H1 (cell line): ENCODE measurements around the gene GPC3. TPM values are rescaled to one million over a fixed set of nuclear protein-coding genes. Genes with fewer than 3 reads are reported as not detected.
A peak's percentile ranks its signal among the peaks of the same experiment; 100 is the strongest.

Experiments
- CTCF ChIA-PET: fragments of 300-600 bp; sonication (Branson Sonifier 250); formaldehyde crosslinking; loops from one replicate; lab custom pipeline; 2021; ENCODE audit not compliant: partially characterized antibody; lab: Charles Lee
- POLR2A ChIA-PET: fragments of 300-600 bp; sonication (Branson Sonifier 250); formaldehyde crosslinking; loops from one replicate; lab custom pipeline; 2021; ENCODE audit warnings: inconsistent platforms; ENCODE audit not compliant: partially characterized antibody; lab: Charles Lee
- DNase-seq, 2 experiments: peaks; one replicate each; pipeline versions ENCODE4 v3.0.0 to v3.0.0-alpha.2; 2010 to 2022; ENCODE audit warnings: low spot score in 2 of 2, low read depth in 1 of 2, mixed read lengths in 1 of 2
- FAIRE-seq: peaks from 2 replicates; lab custom pipeline; 2011; peaks lifted over from hg19 to GRCh38; lab: Jason Lieb, UNC
- H2AFZ ChIP-seq: 2 replicates; pipeline ENCODE4 v1.8.1; 2012; ENCODE audit warnings: low read length, inconsistent platforms
- H2AK5ac ChIP-seq: 2 replicates; pipeline ENCODE4 v1.6.1; 2013; ENCODE audit warnings: low read depth, low read length
- H2BK120ac ChIP-seq: replicated peaks from 2 replicates; pipeline ENCODE3; 2013; ENCODE audit warnings: low read depth, low read length, inconsistent platforms
- H2BK12ac ChIP-seq: 2 replicates; pipeline ENCODE4 v1.6.1; 2013; ENCODE audit warnings: low read depth, low read length
- H2BK15ac ChIP-seq: 2 replicates; pipeline ENCODE4 v1.6.1; 2013; ENCODE audit warnings: low read length
- H2BK20ac ChIP-seq: 2 replicates; pipeline ENCODE4 v1.6.1; 2013; ENCODE audit warnings: low read length
- H2BK5ac ChIP-seq: 2 replicates; pipeline ENCODE4 v1.6.1; 2013; ENCODE audit warnings: low read depth, low read length
- H3K14ac ChIP-seq: 2 replicates; pipeline ENCODE4 v1.6.1; 2013; ENCODE audit warnings: inconsistent platforms; ENCODE audit not compliant: insufficient read length
- H3K18ac ChIP-seq: 2 replicates; pipeline ENCODE4 v1.6.1; 2013; ENCODE audit warnings: low read length; ENCODE audit errors: extremely low read depth
- H3K23ac ChIP-seq: 2 replicates; pipeline ENCODE4 v1.6.1; 2013; ENCODE audit warnings: inconsistent platforms; ENCODE audit not compliant: insufficient read length
- H3K23me2 ChIP-seq: 2 replicates; pipeline ENCODE4 v1.6.1; 2013; ENCODE audit warnings: low read depth, low read length
- H3K27ac ChIP-seq: 2 replicates; pipeline ENCODE4 v1.6.1; 2011; ENCODE audit warnings: low read depth, low read length, inconsistent platforms
- H3K27me3 ChIP-seq, 4 experiments: replicated peaks in 1 of 4; 1 replicate in 1 of 4; 2 replicates in 3 of 4; pipeline versions ENCODE4 v1.6.1 to v1.8.1; 2011 to 2013; ENCODE audit warnings: low read length in 3 of 4, mild to moderate bottlenecking in 3 of 4, inconsistent platforms in 2 of 4, mixed read lengths in 2 of 4, moderate library complexity in 1 of 4; ENCODE audit not compliant: control insufficient read depth in 3 of 4, insufficient read depth in 3 of 4; ENCODE audit errors: extremely low read depth in 1 of 4
- H3K36me3 ChIP-seq, 4 experiments: 2 replicates each; pipeline versions ENCODE4 v1.6.1 to v1.8.1; 2011 to 2013; ENCODE audit warnings: mild to moderate bottlenecking in 4 of 4, low read length in 3 of 4, moderate library complexity in 2 of 4, control low read depth in 1 of 4, inconsistent platforms in 1 of 4; ENCODE audit not compliant: insufficient read depth in 4 of 4, control insufficient read depth in 2 of 4
- H3K4ac ChIP-seq: replicated peaks from 2 replicates; pipeline ENCODE3; 2013; ENCODE audit warnings: low read length, low read depth, mixed read lengths, inconsistent platforms; ENCODE audit not compliant: insufficient read length
- H3K4me1 ChIP-seq, 4 experiments: replicated peaks in 1 of 4; 1 replicate in 1 of 4; 2 replicates in 3 of 4; pipeline versions ENCODE4 v1.6.1 to v1.8.1; 2011 to 2013; ENCODE audit warnings: low read length in 3 of 4, inconsistent platforms in 2 of 4, mixed read lengths in 1 of 4; ENCODE audit not compliant: insufficient read depth in 4 of 4, control insufficient read depth in 3 of 4
- H3K4me2 ChIP-seq, 2 experiments: 2 replicates each; pipeline versions ENCODE4 v1.6.1 to v1.8.1; 2011 to 2013; ENCODE audit warnings: low read depth in 2 of 2, low read length in 2 of 2, control low read depth in 1 of 2, inconsistent platforms in 1 of 2, mild to moderate bottlenecking in 1 of 2; ENCODE audit not compliant: insufficient read depth in 1 of 2
- H3K4me3 ChIP-seq, 4 experiments: fragments of 200-600, 300-600 bp in 1 of 4; sonication (generic), shearing (Covaris generic), sonication (Bioruptor Twin) in 1 of 4; 2 replicates each; pipeline versions ENCODE4 v1.5.1 to v1.8.1; 2011 to 2016; ENCODE audit warnings: low read length in 4 of 4, low read depth in 3 of 4, control low read depth in 2 of 4, inconsistent platforms in 2 of 4, mild to moderate bottlenecking in 2 of 4, mixed read lengths in 1 of 4, moderate library complexity in 1 of 4; ENCODE audit not compliant: insufficient read depth in 2 of 4; ENCODE audit errors: extremely low read depth in 1 of 4
- H3K56ac ChIP-seq: replicated peaks from 2 replicates; pipeline ENCODE3; 2013; ENCODE audit warnings: low read depth, mild to moderate bottlenecking, mixed read lengths, low read length, inconsistent platforms; ENCODE audit not compliant: insufficient read length
- H3K79me1 ChIP-seq: 2 replicates; pipeline ENCODE4 v1.6.1; 2013; ENCODE audit warnings: low read depth, low read length, control low read depth
- H3K79me2 ChIP-seq, 2 experiments: 2 replicates each; pipeline versions ENCODE4 v1.6.1 to v1.8.1; 2012 to 2013; ENCODE audit warnings: low read length in 2 of 2, mild to moderate bottlenecking in 2 of 2, inconsistent platforms in 1 of 2; ENCODE audit not compliant: insufficient read depth in 2 of 2, control insufficient read depth in 1 of 2
- H3K9ac ChIP-seq, 4 experiments: replicated peaks in 1 of 4; 1 replicate in 1 of 4; 2 replicates in 3 of 4; pipeline versions ENCODE4 v1.6.1 to v1.8.1; 2011 to 2013; ENCODE audit warnings: low read depth in 3 of 4, low read length in 3 of 4, control low read depth in 2 of 4, mild to moderate bottlenecking in 2 of 4, moderate library complexity in 2 of 4, inconsistent platforms in 1 of 4; ENCODE audit errors: extremely low read depth in 1 of 4
- H3K9me3 ChIP-seq, 2 experiments: 2 replicates each; pipeline versions ENCODE4 v1.6.1 to v1.8.1; 2012 to 2013; ENCODE audit warnings: mild to moderate bottlenecking in 2 of 2, moderate library complexity in 2 of 2, control low read depth in 1 of 2, inconsistent platforms in 1 of 2, low read depth in 1 of 2, low read length in 1 of 2, mixed read lengths in 1 of 2; ENCODE audit not compliant: insufficient read depth in 2 of 2
- H4K20me1 ChIP-seq, 2 experiments: replicated peaks in 1 of 2; 2 replicates each; pipeline versions ENCODE3 to v1.8.1; 2011 to 2013; ENCODE audit warnings: inconsistent platforms in 2 of 2, low read length in 2 of 2, mild to moderate bottlenecking in 1 of 2; ENCODE audit not compliant: insufficient read depth in 2 of 2, control insufficient read depth in 1 of 2
- H4K5ac ChIP-seq: 2 replicates; pipeline ENCODE4 v1.6.1; 2013; ENCODE audit warnings: low read length, low read depth, mixed read lengths, inconsistent platforms; ENCODE audit not compliant: insufficient read length
- H4K8ac ChIP-seq: 2 replicates; pipeline ENCODE4 v1.8.0; 2013; ENCODE audit warnings: mild to moderate bottlenecking, moderate library complexity, low read length, inconsistent platforms; ENCODE audit not compliant: insufficient read depth; ENCODE audit errors: extremely low read depth
- H4K91ac ChIP-seq: replicated peaks from 2 replicates; pipeline ENCODE3; 2013; ENCODE audit warnings: low read length, mixed read lengths, inconsistent platforms; ENCODE audit not compliant: insufficient read length
- ASH2L ChIP-seq: fragments of 200-600, 300-600 bp; sonication (generic); IDR thresholded peaks from one replicate; pipeline ENCODE4 v1.7.1; 2017; ENCODE audit warnings: low read length
- CHD1 ChIP-seq: IDR thresholded peaks from 2 replicates; pipeline ENCODE4 v1.6.1; 2012; ENCODE audit warnings: low read depth, low read length, improper control_type of control experiment
- GABPA ChIP-seq: IDR thresholded peaks from 2 replicates; pipeline ENCODE4 v1.6.1; 2011; ENCODE audit warnings: mild to moderate bottlenecking, low read length, moderate library complexity, borderline replicate concordance; ENCODE audit not compliant: insufficient read depth
- GTF2F1 ChIP-seq: IDR thresholded peaks from 2 replicates; pipeline ENCODE4 v1.6.1; 2012; ENCODE audit warnings: low read depth, low read length, improper control_type of control experiment, borderline replicate concordance
- HDAC2 ChIP-seq, 2 experiments: fragments of 300-600 bp in 1 of 2; sonication (generic) in 1 of 2; IDR thresholded peaks; 2 replicates each; pipeline ENCODE4 v1.6.1; 2011 to 2012; ENCODE audit warnings: low read depth in 2 of 2, low read length in 2 of 2, mild to moderate bottlenecking in 2 of 2, moderate library complexity in 2 of 2, borderline replicate concordance in 1 of 2, inconsistent platforms in 1 of 2
- HDAC6 ChIP-seq: IDR thresholded peaks from one replicate; pipeline ENCODE4 v1.7.1; 2012; ENCODE audit warnings: low read depth, mild to moderate bottlenecking, inconsistent platforms, low read length, moderate library complexity
- KDM5A ChIP-seq: fragments of 200-600 bp; IDR thresholded peaks from 2 replicates; pipeline ENCODE4 v1.7.1; 2012; ENCODE audit warnings: mild to moderate bottlenecking, low read length, inconsistent platforms, mixed read lengths
- SAP30 ChIP-seq: fragments of 300-600 bp; sonication (generic); IDR thresholded peaks from 2 replicates; pipeline ENCODE4 v1.7.1; 2012; ENCODE audit warnings: low read length, moderate library complexity, mild to moderate bottlenecking, inconsistent platforms; ENCODE audit not compliant: insufficient read depth, insufficient replicate concordance
- SP2 ChIP-seq: IDR thresholded peaks from 2 replicates; pipeline ENCODE4 v1.6.1; 2012; ENCODE audit warnings: mild to moderate bottlenecking, low read length, inconsistent platforms
- TAF1 ChIP-seq: IDR thresholded peaks from 2 replicates; pipeline ENCODE4 v1.6.1; 2011; ENCODE audit warnings: mild to moderate bottlenecking, low read depth, low read length
- TEAD4 ChIP-seq: IDR thresholded peaks from 2 replicates; pipeline ENCODE4 v1.6.1; 2012; ENCODE audit warnings: low read depth, low read length, inconsistent platforms, mixed read lengths
- ZNF274 ChIP-seq: IDR thresholded peaks from 2 replicates; pipeline ENCODE4 v1.7.0; 2012; ENCODE audit warnings: low read length, borderline replicate concordance; ENCODE audit errors: extremely low read depth
- WGBS, 2 experiments: shearing (Covaris generic) in 1 of 2; methylation state at CpG; one replicate each; pipeline versions ENCODE4 v1.1.6 to v1.1.7; 2013 to 2015; ENCODE audit warnings: low lambda C conversion rate in 2 of 2, mixed read lengths in 2 of 2, inconsistent platforms in 1 of 2, low coverage in 1 of 2, missing lambda C conversion rate in 1 of 2; ENCODE audit not compliant: insufficient replicate concordance in 2 of 2, insufficient coverage in 1 of 2, insufficient read length in 1 of 2; ENCODE audit errors: extremely low coverage in 1 of 2, missing lambda C conversion rate in 1 of 2; 5-methylcytosine and 5-hydroxymethylcytosine counted together
- polyA plus RNA-seq, 7 experiments: library from polyadenylated mRNA; depleted of rRNA in 3 of 7; stranded (reverse) in 5 of 7; unstranded in 2 of 7; fragments of >200 nt in 5 of 7; fragments of 200-250 nt in 2 of 7; gene quantifications; 1 replicate in 5 of 7; 2 replicates in 1 of 7; 4 replicates in 1 of 7; pipeline versions ENCODE4 v1.2.1 to v1.2.3, GENCODE V29; 2011 to 2013; ENCODE audit warnings: missing spikeins in 2 of 7, mixed read lengths in 2 of 7
- total RNA-seq: library from RNA; stranded (reverse); fragmentation: NEBNext Ultra II Directional; extraction: Animal tissue kit (Norgen Biotek cat#: 25700); gene quantifications from 2 replicates; pipeline ENCODE4 v1.2.1, GENCODE V29; 2021
- TF ChIP-seq, protein P1 (sequence below): IDR thresholded peaks from 2 replicates; pipeline ENCODE4 v1.6.1; 2012; ENCODE audit warnings: low read length, inconsistent platforms

GPC3 gene
- total and polyA plus RNA-seq, 2 of the 8 experiments (the other 6 are each of a cell fraction or from before 2014, with no cell fraction given): 64.8 to 71.9 TPM

- H2BK12ac ChIP-seq: no peak overlapping the region
- H4K91ac ChIP-seq: no peak overlapping the region
- no peak overlapping the region for H3K23ac ChIP-seq
- H3K56ac ChIP-seq: no peak overlapping the region
- ChIA-PET CTCF (interaction anchor here (0.7 kb wide), 1 partner anchor 26 kb away, joined by 3 read pairs; no protein-coding TSS in a partner anchor), POLR2A (no interaction called here)
- H2BK5ac ChIP-seq: no peak overlapping the region
- H4K5ac ChIP-seq: no peak overlapping the region
- no peaks in the 10 kb centered on the region for H3K23me2 ChIP-seq
- no peaks in the 10 kb centered on the region for H3K9me3 ChIP-seq
- no peaks in the 10 kb centered on the region for H4K20me1 ChIP-seq
- H3K79me1 ChIP-seq: no peaks in the 10 kb centered on the region
- H3K79me2 ChIP-seq: no peaks in the 10 kb centered on the region
- H2BK120ac ChIP-seq: no peak overlapping the region
- no peak overlapping the region for H3K4me3 ChIP-seq
- FAIRE-seq (peak; percentile 86), DNase-seq (no peak)
- no peaks in the 10 kb centered on the region for H3K36me3 ChIP-seq
- H3K4ac ChIP-seq: no peak overlapping the region
- H3K27ac ChIP-seq: no peak overlapping the region
- no peak overlapping the region for H3K9ac ChIP-seq
- no peak overlapping the region for H2AK5ac ChIP-seq
- H2BK15ac ChIP-seq: no peak overlapping the region
- TF ChIP-seq HDAC6 (no peak), SP2 (no peak), GABPA (no peak), TAF1 (no peak), ASH2L (no peak), TEAD4 (no peak), SAP30 (no peak), HDAC2 (IDR thresholded peaks at IDR 0.05; ENCODE audit: borderline replicate concordance in 1 of 2, low read depth in 2 of 2, low read length in 2 of 2) (no peak), ZNF274 (no peak), GTF2F1 (no peak), CHD1 (no peak), KDM5A (no peak)
- TF ChIP-seq, protein P1, sequence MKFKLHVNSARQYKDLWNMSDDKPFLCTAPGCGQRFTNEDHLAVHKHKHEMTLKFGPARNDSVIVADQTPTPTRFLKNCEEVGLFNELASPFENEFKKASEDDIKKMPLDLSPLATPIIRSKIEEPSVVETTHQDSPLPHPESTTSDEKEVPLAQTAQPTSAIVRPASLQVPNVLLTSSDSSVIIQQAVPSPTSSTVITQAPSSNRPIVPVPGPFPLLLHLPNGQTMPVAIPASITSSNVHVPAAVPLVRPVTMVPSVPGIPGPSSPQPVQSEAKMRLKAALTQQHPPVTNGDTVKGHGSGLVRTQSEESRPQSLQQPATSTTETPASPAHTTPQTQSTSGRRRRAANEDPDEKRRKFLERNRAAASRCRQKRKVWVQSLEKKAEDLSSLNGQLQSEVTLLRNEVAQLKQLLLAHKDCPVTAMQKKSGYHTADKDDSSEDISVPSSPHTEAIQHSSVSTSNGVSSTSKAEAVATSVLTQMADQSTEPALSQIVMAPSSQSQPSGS: no peak
- no peak overlapping the region for H4K8ac ChIP-seq
- no peaks in the 10 kb centered on the region for H3K27me3 ChIP-seq
- no peak overlapping the region for H2AFZ ChIP-seq
- WGBS, 2 experiments: 91% methylated on average over 2 of the region's 2 CpGs; no CpG with 5 or more reads in 1 of the 2 experiments
- H3K4me1 ChIP-seq: peaks cover 0 to under 1% (median 0%) of the 10 kb centered on the region in 4 experiments; a peak in 2 of 7 replicates
- H3K14ac ChIP-seq: no peak overlapping the region
- H3K18ac ChIP-seq: no peak overlapping the region
- no peak overlapping the region for H3K4me2 ChIP-seq
- no peak overlapping the region for H2BK20ac ChIP-seq
Measured at GRCh38 chrX:133994576-133994975, 9.2 kb upstream of the GPC3 start.
